ENCODE measurements around the gene TRERF1. TPM values are rescaled to one million over a fixed set of nuclear protein-coding genes. Genes with fewer than 3 reads are reported as not detected.

TRERF1 gene
- total RNA-seq, 1 experiment from 2014 or later, result 22.3 TPM

DNA sequence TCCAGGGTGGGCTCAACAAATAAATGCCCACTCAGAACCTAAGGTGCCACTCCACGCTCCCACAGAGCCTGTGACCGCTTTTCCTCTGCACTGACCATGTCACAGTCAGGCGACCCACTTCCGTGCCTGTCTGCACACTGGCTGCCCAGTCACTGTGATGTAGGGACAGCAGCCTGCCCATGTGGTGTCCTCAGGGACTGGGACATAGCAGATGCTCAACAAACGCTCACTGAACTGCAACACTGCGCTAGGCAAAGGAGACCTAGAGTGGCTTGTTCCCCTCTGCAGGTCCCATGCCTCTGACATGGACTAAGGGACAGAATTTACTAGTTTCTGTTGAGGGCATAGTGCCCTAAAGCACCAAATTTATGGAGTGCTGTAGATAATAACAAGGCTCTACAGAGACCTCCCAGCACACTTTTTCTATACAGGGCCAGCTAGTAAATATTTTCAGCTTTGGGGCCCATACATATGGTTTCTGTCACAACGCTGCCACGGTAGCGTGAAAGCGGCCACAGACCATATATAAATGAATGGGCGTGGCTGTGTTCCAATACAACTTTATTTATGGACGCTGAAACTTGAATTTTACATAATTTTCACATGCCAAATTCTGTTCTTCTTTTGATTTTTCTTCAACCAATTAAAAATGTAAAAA lies 176.2 kb downstream of the TRERF1 start:
- H3K27ac Mint-ChIP-seq, result no peak overlapping the region

More for the DNA sequence above, 176.2 kb downstream of the TRERF1 start:
- no peak overlapping the region for H3K4me3 Mint-ChIP-seq
- no peaks in the 10 kb centered on the region for H3K9me3 Mint-ChIP-seq
- ChIA-PET CTCF (interaction anchor here (1.0 to 1.8 kb wide), 2 partner anchors 14 to 272 kb away, joined by 3 to 9 read pairs; no protein-coding TSS in a partner anchor), POLR2A (no interaction called here)
- DNase-seq (ENCODE audit: low spot score), result no peak
- H3K36me3 Mint-ChIP-seq, result no peaks in the 10 kb centered on the region
- TF ChIP-seq, protein P1, sequence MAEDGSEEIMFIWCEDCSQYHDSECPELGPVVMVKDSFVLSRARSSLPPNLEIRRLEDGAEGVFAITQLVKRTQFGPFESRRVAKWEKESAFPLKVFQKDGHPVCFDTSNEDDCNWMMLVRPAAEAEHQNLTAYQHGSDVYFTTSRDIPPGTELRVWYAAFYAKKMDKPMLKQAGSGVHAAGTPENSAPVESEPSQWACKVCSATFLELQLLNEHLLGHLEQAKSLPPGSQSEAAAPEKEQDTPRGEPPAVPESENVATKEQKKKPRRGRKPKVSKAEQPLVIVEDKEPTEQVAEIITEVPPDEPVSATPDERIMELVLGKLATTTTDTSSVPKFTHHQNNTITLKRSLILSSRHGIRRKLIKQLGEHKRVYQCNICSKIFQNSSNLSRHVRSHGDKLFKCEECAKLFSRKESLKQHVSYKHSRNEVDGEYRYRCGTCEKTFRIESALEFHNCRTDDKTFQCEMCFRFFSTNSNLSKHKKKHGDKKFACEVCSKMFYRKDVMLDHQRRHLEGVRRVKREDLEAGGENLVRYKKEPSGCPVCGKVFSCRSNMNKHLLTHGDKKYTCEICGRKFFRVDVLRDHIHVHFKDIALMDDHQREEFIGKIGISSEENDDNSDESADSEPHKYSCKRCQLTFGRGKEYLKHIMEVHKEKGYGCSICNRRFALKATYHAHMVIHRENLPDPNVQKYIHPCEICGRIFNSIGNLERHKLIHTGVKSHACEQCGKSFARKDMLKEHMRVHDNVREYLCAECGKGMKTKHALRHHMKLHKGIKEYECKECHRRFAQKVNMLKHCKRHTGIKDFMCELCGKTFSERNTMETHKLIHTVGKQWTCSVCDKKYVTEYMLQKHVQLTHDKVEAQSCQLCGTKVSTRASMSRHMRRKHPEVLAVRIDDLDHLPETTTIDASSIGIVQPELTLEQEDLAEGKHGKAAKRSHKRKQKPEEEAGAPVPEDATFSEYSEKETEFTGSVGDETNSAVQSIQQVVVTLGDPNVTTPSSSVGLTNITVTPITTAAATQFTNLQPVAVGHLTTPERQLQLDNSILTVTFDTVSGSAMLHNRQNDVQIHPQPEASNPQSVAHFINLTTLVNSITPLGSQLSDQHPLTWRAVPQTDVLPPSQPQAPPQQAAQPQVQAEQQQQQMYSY (CRISPR knock-in tag; IDR thresholded peaks at IDR 0.05), result no peak
- TF ChIP-seq, protein P2, sequence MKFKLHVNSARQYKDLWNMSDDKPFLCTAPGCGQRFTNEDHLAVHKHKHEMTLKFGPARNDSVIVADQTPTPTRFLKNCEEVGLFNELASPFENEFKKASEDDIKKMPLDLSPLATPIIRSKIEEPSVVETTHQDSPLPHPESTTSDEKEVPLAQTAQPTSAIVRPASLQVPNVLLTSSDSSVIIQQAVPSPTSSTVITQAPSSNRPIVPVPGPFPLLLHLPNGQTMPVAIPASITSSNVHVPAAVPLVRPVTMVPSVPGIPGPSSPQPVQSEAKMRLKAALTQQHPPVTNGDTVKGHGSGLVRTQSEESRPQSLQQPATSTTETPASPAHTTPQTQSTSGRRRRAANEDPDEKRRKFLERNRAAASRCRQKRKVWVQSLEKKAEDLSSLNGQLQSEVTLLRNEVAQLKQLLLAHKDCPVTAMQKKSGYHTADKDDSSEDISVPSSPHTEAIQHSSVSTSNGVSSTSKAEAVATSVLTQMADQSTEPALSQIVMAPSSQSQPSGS (CRISPR knock-in tag; IDR thresholded peaks at IDR 0.05; ENCODE audit: borderline replicate concordance, low read depth), result no peak
- TF ChIP-seq RELA (CRISPR knock-in tag; IDR thresholded peaks at IDR 0.05; ENCODE audit: borderline replicate concordance), result no peak
- TF ChIP-seq FOXP1 (CRISPR knock-in tag; IDR thresholded peaks at IDR 0.05; ENCODE audit: borderline replicate concordance), result no peak
- TF ChIP-seq, protein P3, sequence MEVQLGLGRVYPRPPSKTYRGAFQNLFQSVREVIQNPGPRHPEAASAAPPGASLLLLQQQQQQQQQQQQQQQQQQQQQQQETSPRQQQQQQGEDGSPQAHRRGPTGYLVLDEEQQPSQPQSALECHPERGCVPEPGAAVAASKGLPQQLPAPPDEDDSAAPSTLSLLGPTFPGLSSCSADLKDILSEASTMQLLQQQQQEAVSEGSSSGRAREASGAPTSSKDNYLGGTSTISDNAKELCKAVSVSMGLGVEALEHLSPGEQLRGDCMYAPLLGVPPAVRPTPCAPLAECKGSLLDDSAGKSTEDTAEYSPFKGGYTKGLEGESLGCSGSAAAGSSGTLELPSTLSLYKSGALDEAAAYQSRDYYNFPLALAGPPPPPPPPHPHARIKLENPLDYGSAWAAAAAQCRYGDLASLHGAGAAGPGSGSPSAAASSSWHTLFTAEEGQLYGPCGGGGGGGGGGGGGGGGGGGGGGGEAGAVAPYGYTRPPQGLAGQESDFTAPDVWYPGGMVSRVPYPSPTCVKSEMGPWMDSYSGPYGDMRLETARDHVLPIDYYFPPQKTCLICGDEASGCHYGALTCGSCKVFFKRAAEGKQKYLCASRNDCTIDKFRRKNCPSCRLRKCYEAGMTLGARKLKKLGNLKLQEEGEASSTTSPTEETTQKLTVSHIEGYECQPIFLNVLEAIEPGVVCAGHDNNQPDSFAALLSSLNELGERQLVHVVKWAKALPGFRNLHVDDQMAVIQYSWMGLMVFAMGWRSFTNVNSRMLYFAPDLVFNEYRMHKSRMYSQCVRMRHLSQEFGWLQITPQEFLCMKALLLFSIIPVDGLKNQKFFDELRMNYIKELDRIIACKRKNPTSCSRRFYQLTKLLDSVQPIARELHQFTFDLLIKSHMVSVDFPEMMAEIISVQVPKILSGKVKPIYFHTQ (CRISPR knock-in tag; IDR thresholded peaks at IDR 0.05), result no peak
- TF ChIP-seq MYBL2 (CRISPR knock-in tag; IDR thresholded peaks at IDR 0.05), result no peak
- TF ChIP-seq ATF1 (CRISPR knock-in tag; IDR thresholded peaks at IDR 0.05), result no peak
- TF ChIP-seq HMGA2 (CRISPR knock-in tag; IDR thresholded peaks at IDR 0.05), result no peak
- TF ChIP-seq, protein P4, sequence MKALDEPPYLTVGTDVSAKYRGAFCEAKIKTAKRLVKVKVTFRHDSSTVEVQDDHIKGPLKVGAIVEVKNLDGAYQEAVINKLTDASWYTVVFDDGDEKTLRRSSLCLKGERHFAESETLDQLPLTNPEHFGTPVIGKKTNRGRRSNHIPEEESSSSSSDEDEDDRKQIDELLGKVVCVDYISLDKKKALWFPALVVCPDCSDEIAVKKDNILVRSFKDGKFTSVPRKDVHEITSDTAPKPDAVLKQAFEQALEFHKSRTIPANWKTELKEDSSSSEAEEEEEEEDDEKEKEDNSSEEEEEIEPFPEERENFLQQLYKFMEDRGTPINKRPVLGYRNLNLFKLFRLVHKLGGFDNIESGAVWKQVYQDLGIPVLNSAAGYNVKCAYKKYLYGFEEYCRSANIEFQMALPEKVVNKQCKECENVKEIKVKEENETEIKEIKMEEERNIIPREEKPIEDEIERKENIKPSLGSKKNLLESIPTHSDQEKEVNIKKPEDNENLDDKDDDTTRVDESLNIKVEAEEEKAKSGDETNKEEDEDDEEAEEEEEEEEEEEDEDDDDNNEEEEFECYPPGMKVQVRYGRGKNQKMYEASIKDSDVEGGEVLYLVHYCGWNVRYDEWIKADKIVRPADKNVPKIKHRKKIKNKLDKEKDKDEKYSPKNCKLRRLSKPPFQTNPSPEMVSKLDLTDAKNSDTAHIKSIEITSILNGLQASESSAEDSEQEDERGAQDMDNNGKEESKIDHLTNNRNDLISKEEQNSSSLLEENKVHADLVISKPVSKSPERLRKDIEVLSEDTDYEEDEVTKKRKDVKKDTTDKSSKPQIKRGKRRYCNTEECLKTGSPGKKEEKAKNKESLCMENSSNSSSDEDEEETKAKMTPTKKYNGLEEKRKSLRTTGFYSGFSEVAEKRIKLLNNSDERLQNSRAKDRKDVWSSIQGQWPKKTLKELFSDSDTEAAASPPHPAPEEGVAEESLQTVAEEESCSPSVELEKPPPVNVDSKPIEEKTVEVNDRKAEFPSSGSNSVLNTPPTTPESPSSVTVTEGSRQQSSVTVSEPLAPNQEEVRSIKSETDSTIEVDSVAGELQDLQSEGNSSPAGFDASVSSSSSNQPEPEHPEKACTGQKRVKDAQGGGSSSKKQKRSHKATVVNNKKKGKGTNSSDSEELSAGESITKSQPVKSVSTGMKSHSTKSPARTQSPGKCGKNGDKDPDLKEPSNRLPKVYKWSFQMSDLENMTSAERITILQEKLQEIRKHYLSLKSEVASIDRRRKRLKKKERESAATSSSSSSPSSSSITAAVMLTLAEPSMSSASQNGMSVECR (CRISPR knock-in tag; IDR thresholded peaks at IDR 0.05; ENCODE audit: borderline replicate concordance), result no peak
- TF ChIP-seq, protein P5, sequence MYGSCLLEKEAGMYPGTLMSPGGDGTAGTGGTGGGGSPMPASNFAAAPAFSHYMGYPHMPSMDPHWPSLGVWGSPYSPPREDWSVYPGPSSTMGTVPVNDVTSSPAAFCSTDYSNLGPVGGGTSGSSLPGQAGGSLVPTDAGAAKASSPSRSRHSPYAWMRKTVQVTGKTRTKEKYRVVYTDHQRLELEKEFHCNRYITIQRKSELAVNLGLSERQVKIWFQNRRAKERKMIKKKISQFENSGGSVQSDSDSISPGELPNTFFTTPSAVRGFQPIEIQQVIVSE (CRISPR knock-in tag; IDR thresholded peaks at IDR 0.05; ENCODE audit: borderline replicate concordance), result no peak
- TF ChIP-seq, protein P6, sequence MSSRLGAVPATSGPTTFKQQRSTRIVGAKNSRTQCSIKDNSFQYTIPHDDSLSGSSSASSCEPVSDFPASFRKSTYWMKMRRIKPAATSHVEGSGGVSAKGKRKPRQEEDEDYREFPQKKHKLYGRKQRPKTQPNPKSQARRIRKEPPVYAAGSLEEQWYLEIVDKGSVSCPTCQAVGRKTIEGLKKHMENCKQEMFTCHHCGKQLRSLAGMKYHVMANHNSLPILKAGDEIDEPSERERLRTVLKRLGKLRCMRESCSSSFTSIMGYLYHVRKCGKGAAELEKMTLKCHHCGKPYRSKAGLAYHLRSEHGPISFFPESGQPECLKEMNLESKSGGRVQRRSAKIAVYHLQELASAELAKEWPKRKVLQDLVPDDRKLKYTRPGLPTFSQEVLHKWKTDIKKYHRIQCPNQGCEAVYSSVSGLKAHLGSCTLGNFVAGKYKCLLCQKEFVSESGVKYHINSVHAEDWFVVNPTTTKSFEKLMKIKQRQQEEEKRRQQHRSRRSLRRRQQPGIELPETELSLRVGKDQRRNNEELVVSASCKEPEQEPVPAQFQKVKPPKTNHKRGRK (CRISPR knock-in tag; IDR thresholded peaks at IDR 0.05; ENCODE audit: borderline replicate concordance), result no peak
- no peak for TF ChIP-seq CREM (CRISPR knock-in tag; IDR thresholded peaks at IDR 0.05)
- TF ChIP-seq, protein P7, sequence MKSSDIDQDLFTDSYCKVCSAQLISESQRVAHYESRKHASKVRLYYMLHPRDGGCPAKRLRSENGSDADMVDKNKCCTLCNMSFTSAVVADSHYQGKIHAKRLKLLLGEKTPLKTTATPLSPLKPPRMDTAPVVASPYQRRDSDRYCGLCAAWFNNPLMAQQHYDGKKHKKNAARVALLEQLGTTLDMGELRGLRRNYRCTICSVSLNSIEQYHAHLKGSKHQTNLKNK (CRISPR knock-in tag; IDR thresholded peaks at IDR 0.05), result no peak
- no peak for TF ChIP-seq ZNF396 (CRISPR knock-in tag; IDR thresholded peaks at IDR 0.05; ENCODE audit: borderline replicate concordance)
- TF ChIP-seq ZNF671 (CRISPR knock-in tag; IDR thresholded peaks at IDR 0.05), result no peak
- no peak for TF ChIP-seq MXD4 (CRISPR knock-in tag; IDR thresholded peaks at IDR 0.05; ENCODE audit: borderline replicate concordance)
- peaks cover 27% of the 10 kb centered on the region for H3K4me1 Mint-ChIP-seq
- H3K27me3 Mint-ChIP-seq (ENCODE audit: low read depth), result no peaks in the 10 kb centered on the region
- no peak for ATAC-seq

All from WTC11 (cell line).